22Rv1 (cell line): Measurements from ENCODE around the gene ATPAF1.

ENCODE experiments used
- H3K27ac ChIP-seq: fragments of 450-650 bp; 2 replicates; pipeline ENCODE4 v1.5.1; 2017
- ZFX ChIP-seq: fragments of 450-650 bp; IDR thresholded peaks from 2 replicates; pipeline ENCODE4 v1.6.1; 2017; ENCODE audit warnings: antibody characterized with exemption, borderline replicate concordance
- TF ChIP-seq, protein P1 (sequence below): fragments of 450-650 bp; IDR thresholded peaks from 2 replicates; pipeline ENCODE4 v1.5.1; 2017; ENCODE audit warnings: mild to moderate bottlenecking

The ATPAF1 gene

GRCh38 chr1:46689356-46689755 is 21.2 kb upstream of the ATPAF1 start:
- no peak overlapping the region for H3K27ac ChIP-seq
- no peak for TF ChIP-seq ZFX
- TF ChIP-seq, protein P1, sequence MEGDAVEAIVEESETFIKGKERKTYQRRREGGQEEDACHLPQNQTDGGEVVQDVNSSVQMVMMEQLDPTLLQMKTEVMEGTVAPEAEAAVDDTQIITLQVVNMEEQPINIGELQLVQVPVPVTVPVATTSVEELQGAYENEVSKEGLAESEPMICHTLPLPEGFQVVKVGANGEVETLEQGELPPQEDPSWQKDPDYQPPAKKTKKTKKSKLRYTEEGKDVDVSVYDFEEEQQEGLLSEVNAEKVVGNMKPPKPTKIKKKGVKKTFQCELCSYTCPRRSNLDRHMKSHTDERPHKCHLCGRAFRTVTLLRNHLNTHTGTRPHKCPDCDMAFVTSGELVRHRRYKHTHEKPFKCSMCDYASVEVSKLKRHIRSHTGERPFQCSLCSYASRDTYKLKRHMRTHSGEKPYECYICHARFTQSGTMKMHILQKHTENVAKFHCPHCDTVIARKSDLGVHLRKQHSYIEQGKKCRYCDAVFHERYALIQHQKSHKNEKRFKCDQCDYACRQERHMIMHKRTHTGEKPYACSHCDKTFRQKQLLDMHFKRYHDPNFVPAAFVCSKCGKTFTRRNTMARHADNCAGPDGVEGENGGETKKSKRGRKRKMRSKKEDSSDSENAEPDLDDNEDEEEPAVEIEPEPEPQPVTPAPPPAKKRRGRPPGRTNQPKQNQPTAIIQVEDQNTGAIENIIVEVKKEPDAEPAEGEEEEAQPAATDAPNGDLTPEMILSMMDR = no peak

DNA sequence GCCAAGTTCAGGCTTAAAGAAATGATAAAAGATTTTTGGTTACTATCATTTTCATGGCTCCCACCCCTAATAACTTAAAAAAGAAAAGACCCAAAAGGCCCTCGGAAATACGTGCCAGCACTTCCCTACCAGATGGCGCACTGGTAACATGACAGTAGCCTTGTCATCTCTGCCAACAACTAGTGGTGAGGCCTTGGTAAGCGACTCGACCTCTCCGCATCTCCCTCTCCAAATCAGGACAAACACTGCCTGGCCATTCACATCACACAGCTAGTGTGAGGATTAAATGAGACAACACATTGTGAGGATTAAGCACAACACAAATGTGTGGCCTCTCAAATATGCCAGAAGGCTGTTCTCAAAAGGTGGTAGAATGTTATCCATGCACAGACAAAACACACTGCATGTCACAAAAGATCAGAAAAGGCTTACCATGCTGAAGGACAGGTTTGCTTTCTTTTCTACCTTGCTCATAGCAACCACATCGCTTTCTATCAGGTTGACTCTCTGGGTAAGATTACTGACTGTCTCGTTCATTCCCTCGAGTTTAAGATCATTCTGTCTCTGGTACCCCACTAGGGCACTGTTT is 19.9 kb upstream of the ATPAF1 start:
- no peak for TF ChIP-seq ZFX
- TF ChIP-seq, protein P1 = no peak
- no peak overlapping the region for H3K27ac ChIP-seq

GRCh38 chr1:46687093-46687659 is 19.0 kb upstream of the ATPAF1 start:
- H3K27ac ChIP-seq = no peak overlapping the region
- no peak for TF ChIP-seq ZFX
- TF ChIP-seq, protein P1 = no peak

DNA sequence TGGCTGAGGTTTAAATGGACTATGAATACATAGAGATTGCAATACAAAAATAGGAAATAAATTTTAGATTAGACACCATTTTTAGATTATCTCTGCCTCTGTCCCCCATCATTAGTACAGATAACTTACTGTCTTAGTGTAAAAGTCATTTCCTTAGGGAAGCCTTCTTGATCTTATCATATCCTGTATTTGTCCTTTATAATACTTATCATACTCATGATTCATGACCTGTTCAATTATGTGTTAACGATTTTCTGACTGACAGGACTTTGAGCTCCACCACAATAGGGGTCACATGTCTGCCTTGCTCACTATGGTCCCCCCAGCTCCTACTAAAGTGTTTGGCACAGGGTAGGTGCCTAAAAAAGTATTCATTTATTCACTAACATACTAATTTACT is 18.1 kb upstream of the ATPAF1 start:
- TF ChIP-seq ZFX = no peak
- TF ChIP-seq, protein P1 = no peak
- H3K27ac ChIP-seq = no peak overlapping the region

GRCh38 chr1:46684670-46685069 is 16.5 kb upstream of the ATPAF1 start:
- TF ChIP-seq, protein P1 = no peak
- TF ChIP-seq ZFX = no peak
- no peak overlapping the region for H3K27ac ChIP-seq

DNA sequence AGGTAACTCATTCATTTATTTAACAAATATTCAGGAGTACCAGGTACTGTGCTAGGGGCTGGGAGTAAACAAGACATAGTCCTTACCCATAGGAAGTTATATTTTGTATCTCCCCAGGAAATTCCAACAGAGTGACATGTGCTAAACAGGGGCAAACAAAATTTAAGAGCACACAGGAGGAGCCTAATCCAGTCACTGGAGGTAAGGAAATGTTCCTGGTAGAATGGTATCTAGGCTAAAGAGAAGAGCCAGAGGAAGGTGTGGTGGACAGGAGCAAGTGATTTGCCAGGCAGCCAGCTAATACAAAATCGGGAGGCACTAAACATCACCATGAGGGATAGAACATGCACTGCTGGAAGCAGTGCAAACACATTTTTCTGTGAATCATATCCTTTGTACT is 13.9 kb upstream of the ATPAF1 start:
- TF ChIP-seq, protein P1 = no peak
- TF ChIP-seq ZFX = no peak

DNA sequence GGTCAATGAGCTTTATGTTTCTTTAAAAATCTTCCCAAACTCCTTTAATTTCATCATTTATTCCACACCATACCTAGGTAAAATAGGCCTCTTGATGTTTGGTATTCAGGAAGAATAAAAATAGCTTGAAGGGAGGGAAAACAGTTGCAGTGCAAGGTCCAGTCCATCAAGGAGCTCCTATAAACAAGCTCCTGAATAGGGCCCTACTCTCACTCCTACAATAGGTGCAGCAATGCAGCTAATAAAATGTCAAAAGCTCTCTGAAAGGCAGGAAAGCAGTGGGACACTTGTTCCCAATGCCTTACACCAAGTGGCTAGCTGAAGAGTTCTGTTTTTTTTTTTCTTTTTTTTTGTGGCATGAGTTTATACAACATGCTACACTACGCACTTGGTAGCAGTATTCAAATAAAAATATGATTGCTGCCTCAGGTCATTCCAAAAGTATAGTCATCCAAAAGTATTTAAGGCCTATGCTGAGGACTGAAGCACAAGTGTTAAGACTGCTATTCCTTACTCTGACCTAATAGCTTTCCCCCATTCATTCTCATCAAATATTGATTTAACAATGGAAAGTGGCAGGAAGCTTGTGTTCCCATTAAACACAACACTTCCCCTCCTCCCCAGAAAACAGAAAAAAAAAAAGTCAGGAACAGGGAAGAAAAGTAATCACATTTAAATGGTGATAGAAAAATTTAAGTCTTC is 13.3 kb upstream of the ATPAF1 start:
- TF ChIP-seq ZFX = no peak
- TF ChIP-seq, protein P1 = no peak
- H3K27ac ChIP-seq = peak overlapping the region; percentile 63

More for the DNA sequence above, 13.9 kb upstream of the ATPAF1 start:
- H3K27ac ChIP-seq = peak overlapping the region; percentile 63
